ENCODE data around the gene GPR21. TPM values are rescaled to one million over a fixed set of nuclear protein-coding genes. Genes with fewer than 3 reads are reported as not detected.

The GPR21 gene
- total RNA-seq, 1 experiment from 2014 or later, result 0.63 TPM

- TF ChIP-seq E2F5 (CRISPR knock-in tag; IDR thresholded peaks at IDR 0.05) (no peak), FOXJ3 (CRISPR knock-in tag; IDR thresholded peaks at IDR 0.05; ENCODE audit: borderline replicate concordance) (no peak), CBFB (CRISPR knock-in tag; IDR thresholded peaks at IDR 0.05; ENCODE audit: low read depth) (no peak), RORB (CRISPR knock-in tag; IDR thresholded peaks at IDR 0.05) (no peak), JAZF1 (CRISPR knock-in tag; IDR thresholded peaks at IDR 0.05) (no peak)
Observed at GRCh38 chr9:123072407-123072995, 39.0 kb downstream of the GPR21 start (continued).

GRCh38 chr9:123073441-123073840 is 40.0 kb downstream of the GPR21 start:
- Mint-ChIP-seq H3K27ac (peak overlapping the region; percentile 96), H3K27me3 (ENCODE audit: low read depth) (no peaks in the 10 kb centered on the region), H3K36me3 (peaks cover 16% of the 10 kb centered on the region), H3K4me1 (peaks cover 66% of the 10 kb centered on the region), H3K4me3 (peak overlapping the region; percentile 52), H3K9me3 (no peaks in the 10 kb centered on the region)
- ATAC-seq, result peak; percentile 13
- CTCF ChIA-PET, result interaction anchor here (0.5 to 1.6 kb wide), 4 partner anchors 9 to 276 kb away, joined by 3 to 9 read pairs (median 4); no protein-coding TSS in a partner anchor
- TF ChIP-seq ZBTB43 (CRISPR knock-in tag; IDR thresholded peaks at IDR 0.05) (no peak), MAX (CRISPR knock-in tag; IDR thresholded peaks at IDR 0.05) (no peak), E2F5 (CRISPR knock-in tag; IDR thresholded peaks at IDR 0.05) (no peak), TEAD1 (CRISPR knock-in tag; IDR thresholded peaks at IDR 0.05) (no peak), ATF6 (CRISPR knock-in tag; IDR thresholded peaks at IDR 0.05) (no peak), AFF4 (CRISPR knock-in tag; IDR thresholded peaks at IDR 0.05; ENCODE audit: borderline replicate concordance) (no peak), ATF3 (CRISPR knock-in tag; conservative IDR thresholded peaks at IDR 0.05) (no peak), SOX15 (CRISPR knock-in tag; IDR thresholded peaks at IDR 0.05) (no peak), NR2C2 (CRISPR knock-in tag; IDR thresholded peaks at IDR 0.05) (no peak), PRDM15 (CRISPR knock-in tag; IDR thresholded peaks at IDR 0.05) (no peak), NFYB (CRISPR knock-in tag; conservative IDR thresholded peaks at IDR 0.05; ENCODE audit: low read depth) (no peak), ZNF512 (CRISPR knock-in tag; IDR thresholded peaks at IDR 0.05; ENCODE audit: borderline replicate concordance) (no peak), ATF2 (CRISPR knock-in tag; IDR thresholded peaks at IDR 0.05; ENCODE audit: borderline replicate concordance, low read depth) (no peak)
- no peak for DNase-seq (ENCODE audit: low spot score)
- POLR2A ChIA-PET, result interaction anchor here (1.1 kb wide), 1 partner anchor 161 kb away, joined by 3 read pairs; the partner anchor contains the start of gene ZBTB6

Measured in WTC11 (cell line).